Measurements from ENCODE around the gene NXN. TPM values are rescaled to one million over a fixed set of nuclear protein-coding genes. Genes with fewer than 3 reads are reported as not detected.

Gene NXN
- polyA plus RNA-seq (14.8 and 17.9 TPM in 2 replicates), polyA minus RNA-seq (29.0 and 29.6 TPM in 2 replicates)

GRCh38 chr17:979539-980405 lies at the start of gene NXN:
TSS of gene NXN (minus strand) at chr17:979776.
- Histone ChIP-seq H3K27ac (ENCODE audit: low read length) (peak within 1 kb of the TSS; percentile 47), H3K36me3 (ENCODE audit: insufficient read depth, low read length) (no peaks in the 10 kb centered on the region), H3K4me2 (ENCODE audit: low read length) (no peak within 1 kb of the TSS), H4K20me1 (ENCODE audit: insufficient read depth) (no peaks in the 10 kb centered on the region), H3K4me3 (ENCODE audit: low read length) (peak within 1 kb of the TSS; percentile 95), H3K9me3 (ENCODE audit: low read length) (no peaks in the 10 kb centered on the region), H3K9ac (ENCODE audit: low read length) (peak within 1 kb of the TSS; percentile 77), H2AFZ (ENCODE audit: low read depth, low read length) (peak within 1 kb of the TSS; percentile 19), H3K27me3 (ENCODE audit: insufficient read depth, low read depth, low read length) (no peaks in the 10 kb centered on the region), H3F3A (ENCODE audit: insufficient read depth, low read length, poor library complexity, severe bottlenecking) (peaks cover 8% of the 10 kb centered on the region), H3K79me2 (replicated peaks; ENCODE audit: insufficient read depth, low read length) (peaks cover 37% of the 10 kb centered on the region), H3K9me2 (ENCODE audit: insufficient read depth, low read length) (no peaks in the 10 kb centered on the region)
- TF ChIP-seq SMC3 (conservative IDR thresholded peaks at IDR 0.05; ENCODE audit: poor library complexity) (peak; percentile 43), EP300 (conservative IDR thresholded peaks at IDR 0.05; ENCODE audit: poor library complexity, severe bottlenecking) (no peak), REST (IDR thresholded peaks at IDR 0.05; ENCODE audit: borderline replicate concordance) (peak; percentile 20), MXI1 (conservative IDR thresholded peaks at IDR 0.05; ENCODE audit: poor library complexity, severe bottlenecking) (peak; percentile 58), TAF1 (IDR thresholded peaks at IDR 0.05; ENCODE audit: low read depth) (peak; percentile 13), RAD21 (conservative IDR thresholded peaks at IDR 0.05) (peak; percentile 53), POLR2AphosphoS5 (IDR thresholded peaks at IDR 0.05) (peak; percentile 68), EZH2 (IDR thresholded peaks at IDR 0.05; ENCODE audit: borderline replicate concordance, insufficient read depth, low read length, poor library complexity, severe bottlenecking) (no peak), CTCF (IDR thresholded peaks at IDR 0.05; ENCODE audit: poor library complexity, severe bottlenecking) (peak; percentile 51)

GRCh38 chr17:1027044-1027443 lies 47.5 kb upstream of the NXN start:
- no peaks in the 10 kb centered on the region for H3K9me2 ChIP-seq (ENCODE audit: insufficient read depth, low read length)
- H3F3A ChIP-seq (ENCODE audit: insufficient read depth, low read length, poor library complexity, severe bottlenecking): no peaks in the 10 kb centered on the region
- H3K9me3 ChIP-seq (ENCODE audit: low read length): no peaks in the 10 kb centered on the region
- no peak overlapping the region for H3K9ac ChIP-seq (ENCODE audit: low read length)
- no peak overlapping the region for H3K4me3 ChIP-seq (ENCODE audit: low read length)
- H3K27me3 ChIP-seq (ENCODE audit: insufficient read depth, low read depth, low read length): no peaks in the 10 kb centered on the region
- no peaks in the 10 kb centered on the region for H3K79me2 ChIP-seq (replicated peaks; ENCODE audit: insufficient read depth, low read length)
- H3K36me3 ChIP-seq (ENCODE audit: insufficient read depth, low read length): no peaks in the 10 kb centered on the region
- no peak overlapping the region for H2AFZ ChIP-seq (ENCODE audit: low read depth, low read length)
- no peaks in the 10 kb centered on the region for H4K20me1 ChIP-seq (ENCODE audit: insufficient read depth)
- TF ChIP-seq RAD21 (conservative IDR thresholded peaks at IDR 0.05) (no peak), CTCF (IDR thresholded peaks at IDR 0.05; ENCODE audit: poor library complexity, severe bottlenecking) (no peak), TAF1 (IDR thresholded peaks at IDR 0.05; ENCODE audit: low read depth) (no peak), POLR2AphosphoS5 (IDR thresholded peaks at IDR 0.05) (no peak), MXI1 (conservative IDR thresholded peaks at IDR 0.05; ENCODE audit: poor library complexity, severe bottlenecking) (no peak), SMC3 (conservative IDR thresholded peaks at IDR 0.05; ENCODE audit: poor library complexity) (no peak), EP300 (conservative IDR thresholded peaks at IDR 0.05; ENCODE audit: poor library complexity, severe bottlenecking) (no peak), EZH2 (IDR thresholded peaks at IDR 0.05; ENCODE audit: borderline replicate concordance, insufficient read depth, low read length, poor library complexity, severe bottlenecking) (no peak)
- H3K27ac ChIP-seq (ENCODE audit: low read length): no peak overlapping the region
- no peak overlapping the region for H3K4me2 ChIP-seq (ENCODE audit: low read length)
